Activated CD4-positive, alpha-beta T cell treated with anti-CD3 and anti-CD28 coated beads, Interleukin-2, amount 50 U/mL, for 48 hours (primary cell): ENCODE measurements around the gene TFF2.
A peak's percentile ranks its signal among the peaks of the same experiment; 100 is the strongest.

Source experiments
- DNase-seq, 2 experiments: peaks; one replicate each; pipeline ENCODE4 v3.0.0-alpha.2; 2020

Gene TFF2

GRCh38 chr21:42302794-42303193 is 48.0 kb downstream of the TFF2 start:
- DNase-seq, result no peak

DNA sequence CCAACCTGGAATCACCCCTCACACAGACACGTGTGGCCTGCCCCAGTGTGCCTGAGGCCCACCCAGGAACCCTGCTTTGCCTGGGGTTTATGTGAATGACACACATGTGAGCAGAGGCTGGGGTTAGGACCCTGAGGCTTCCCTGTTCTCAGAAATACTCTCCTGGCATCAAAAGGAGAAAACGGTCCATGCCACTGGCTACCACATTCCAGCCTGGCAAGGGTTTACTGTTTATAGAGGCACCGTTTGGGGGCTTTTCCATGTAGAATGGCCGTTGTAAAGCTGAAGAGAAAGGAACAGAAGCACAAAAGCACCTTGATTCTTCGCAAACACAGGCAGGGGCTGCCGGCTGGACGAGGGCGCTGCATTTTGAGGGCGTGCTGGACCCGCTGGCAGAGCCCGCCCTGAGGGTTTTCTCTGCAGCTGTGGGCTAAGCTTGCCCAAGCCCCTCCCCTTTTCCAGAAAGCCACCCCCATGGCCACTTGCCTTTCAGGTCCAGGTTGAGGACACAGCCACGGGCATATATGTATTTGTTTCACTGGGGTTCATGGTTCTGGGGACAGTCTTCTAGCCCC is 48.6 kb downstream of the TFF2 start:
- no peak for DNase-seq

DNA sequence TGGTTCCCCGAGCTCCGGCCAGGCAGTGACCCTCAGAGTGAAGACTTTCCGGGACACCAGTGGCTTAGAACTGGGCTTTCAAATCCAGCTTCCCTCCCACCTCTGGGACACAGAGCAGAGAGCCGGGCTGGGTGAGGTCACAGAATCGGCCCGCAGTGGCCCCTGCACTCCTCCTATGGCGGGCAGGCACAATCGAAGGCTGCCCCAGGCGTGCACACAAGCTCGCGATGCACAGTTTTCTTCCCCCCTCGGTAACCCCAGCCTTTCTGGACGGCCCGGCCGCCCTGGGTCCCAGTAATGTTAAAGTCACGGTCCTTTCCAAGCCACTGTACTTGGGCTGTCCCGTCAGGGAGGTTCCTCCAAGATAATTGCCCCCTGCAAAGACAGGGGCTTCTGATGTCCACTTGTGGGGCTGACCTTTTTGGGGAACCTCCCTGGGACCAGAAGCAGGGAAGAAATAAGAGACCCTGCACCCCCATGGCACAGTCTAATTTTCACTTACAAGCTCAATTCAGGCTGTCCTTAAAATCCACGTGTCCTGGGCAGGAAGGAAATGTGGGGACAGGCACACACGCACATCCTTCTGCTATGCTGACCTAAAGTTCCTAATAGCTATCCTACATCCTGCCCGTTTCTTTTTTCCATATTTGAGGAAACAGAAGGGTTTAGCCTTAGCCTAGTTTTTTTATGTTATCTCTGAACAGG is 49.3 kb downstream of the TFF2 start:
- DNase-seq, result no peak

- no peak for DNase-seq
Measured at GRCh38 chr21:42300956-42301355, 49.8 kb downstream of the TFF2 start.

DNA sequence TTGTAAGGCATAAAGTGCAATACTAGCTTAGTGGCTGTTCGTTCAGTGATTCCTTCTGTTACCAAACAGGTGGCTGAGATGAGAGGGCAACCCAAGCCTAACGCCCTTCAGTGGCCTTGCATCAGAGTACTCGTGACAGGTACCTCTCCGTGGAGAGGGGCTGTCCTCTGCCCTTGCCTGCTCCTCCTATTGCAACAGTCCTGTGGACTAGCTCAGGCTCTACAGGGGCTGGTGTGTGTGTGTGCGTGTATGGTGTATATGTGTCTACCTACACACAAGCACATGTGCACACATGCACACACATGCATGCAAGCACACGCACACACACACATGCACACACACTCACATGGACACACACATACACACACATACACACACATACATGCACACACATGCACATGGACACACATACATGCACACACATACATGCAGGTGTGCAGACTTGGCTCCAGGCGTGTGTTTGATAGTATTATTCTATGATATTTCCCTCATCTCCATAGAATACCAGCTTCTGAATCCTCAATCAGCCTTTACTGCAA is 50.7 kb downstream of the TFF2 start:
- DNase-seq, result no peak

DNA sequence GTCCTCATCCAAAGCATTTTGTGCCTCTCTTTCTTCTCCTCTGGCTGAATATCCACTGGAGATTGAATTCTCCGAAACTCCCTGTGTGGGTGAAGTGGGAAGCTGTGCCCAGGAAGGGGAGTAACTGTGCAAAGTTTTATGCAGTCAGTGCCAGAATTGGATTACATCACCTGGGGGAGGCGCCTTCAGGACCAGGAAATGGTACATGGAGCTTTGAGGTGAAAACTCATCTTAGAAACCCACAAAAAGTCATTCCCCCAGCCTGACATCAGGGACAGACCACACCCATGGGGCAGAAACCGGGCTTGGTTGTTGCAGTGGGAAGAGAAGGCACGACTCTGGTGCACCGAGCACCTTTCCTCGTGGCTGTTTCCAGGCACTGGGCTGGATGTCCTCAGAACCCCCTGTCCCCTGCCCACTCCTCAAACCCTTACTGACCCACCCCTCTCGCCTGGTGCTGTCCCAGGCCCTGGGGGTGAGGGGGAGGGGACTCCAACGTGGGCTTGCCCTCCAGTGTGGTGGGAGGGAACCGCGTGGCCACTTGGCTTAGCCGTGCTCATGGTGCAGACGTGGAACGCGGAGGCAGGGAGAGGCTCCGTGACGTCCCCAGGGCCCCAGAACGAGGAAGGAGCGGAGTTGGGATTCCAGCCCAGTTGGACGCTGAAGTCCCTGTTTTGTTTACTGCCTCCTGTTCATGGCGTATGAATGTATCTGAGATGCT is 51.3 kb downstream of the TFF2 start:
- DNase-seq, result peak; percentile 19 to 38

DNA sequence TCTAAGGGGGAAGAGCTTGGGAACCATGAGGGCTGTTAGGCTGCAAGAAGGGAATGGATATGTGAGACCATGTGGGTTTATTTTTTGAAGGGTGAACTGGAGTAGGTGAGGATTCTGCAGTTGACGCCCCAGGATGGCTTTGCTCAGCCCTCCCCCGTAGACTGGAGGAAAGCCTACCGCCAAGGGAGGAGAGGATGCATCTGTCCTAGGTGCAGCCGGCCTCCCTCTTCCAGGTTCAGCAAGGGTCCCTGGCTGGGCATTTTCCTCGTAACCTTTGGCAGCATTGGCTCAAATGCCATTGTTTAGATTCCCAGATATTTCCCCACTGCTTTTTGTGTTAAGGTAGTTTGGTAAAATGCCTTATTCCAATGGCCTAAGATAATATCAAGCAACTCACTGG is 52.1 kb downstream of the TFF2 start:
- no peak for DNase-seq

- DNase-seq, result no peak
Measured at GRCh38 chr21:42298237-42298636, 52.6 kb downstream of the TFF2 start.

DNA sequence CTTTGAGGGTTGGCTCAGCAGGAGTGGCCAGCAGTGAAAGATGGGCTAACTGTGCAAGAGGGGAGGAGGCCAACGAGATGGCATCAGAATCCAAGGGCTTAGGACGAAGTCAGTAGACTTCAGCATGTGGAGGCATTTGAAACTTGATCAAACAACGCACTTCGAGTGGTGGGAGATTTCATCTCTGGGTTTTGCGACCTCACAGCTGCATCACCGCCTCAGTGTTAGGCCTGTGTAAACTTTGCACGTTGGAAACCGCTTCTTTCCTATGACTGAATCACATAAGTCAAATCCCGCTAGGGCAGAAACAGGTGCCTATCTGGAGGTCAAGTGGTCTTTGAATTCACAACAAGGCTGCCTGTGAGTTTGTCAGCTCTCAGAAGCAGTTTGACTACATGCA is 53.4 kb downstream of the TFF2 start:
- no peak for DNase-seq

- DNase-seq, result no peak
Measured at GRCh38 chr21:42296501-42296900, 54.3 kb downstream of the TFF2 start.
